GM12892 (cell line): ENCODE data around the gene EPS15. TPM values are rescaled to one million over a fixed set of nuclear protein-coding genes. Genes with fewer than 3 reads are reported as not detected.
"Not testable (repeated sequence)": the region's sequence is repeated elsewhere in the genome, so short reads cannot be mapped to it uniquely, and the experiment has no call there.

ENCODE experiments used
- DNase-seq: peaks from one replicate; pipeline ENCODE4 v3.0.0; 2011; ENCODE audit not compliant: insufficient read length
- FAIRE-seq: peaks from 2 replicates; lab custom pipeline; 2011; peaks lifted over from hg19 to GRCh38; lab: Jason Lieb, UNC
- POLR2A ChIP-seq: IDR thresholded peaks from 2 replicates; pipeline ENCODE4 v1.6.1; 2011; ENCODE audit warnings: low read depth, low read length, control low read depth
- POLR2AphosphoS5 ChIP-seq: IDR thresholded peaks from 2 replicates; pipeline ENCODE4 v1.6.1; 2011; ENCODE audit warnings: low read depth, low read length, control low read depth
- TAF1 ChIP-seq: IDR thresholded peaks from 2 replicates; pipeline ENCODE4 v1.6.1; 2011; ENCODE audit warnings: low read depth, mild to moderate bottlenecking, control low read depth, low read length, borderline replicate concordance
- polyA plus RNA-seq: library from polyadenylated mRNA; unstranded; fragments of >200 nt; gene quantifications from one replicate; pipeline ENCODE4 v1.2.1, GENCODE V29; 2012; ENCODE audit warnings: missing spikeins, inconsistent platforms; ENCODE audit not compliant: missing spikeins

Gene EPS15
- polyA plus RNA-seq, result 66.5 TPM

- DNase-seq, result peak; percentile 81
- TF ChIP-seq POLR2AphosphoS5 (peak; percentile 49; the same call in 1 of the 2 replicates), TAF1 (peak; percentile 46), POLR2A (peak; percentile 64; the same call in 1 of the 2 replicates)
- FAIRE-seq, result peak; percentile 85
Observed at GRCh38 chr1:51519048-51519864, at the start of gene EPS15. TSS of gene EPS15 (minus strand) at chr1:51519266. CDS start at chr1:51519231, 35 bp downstream.

- FAIRE-seq, result no peak
- no peak for DNase-seq
- no peak for TF ChIP-seq POLR2AphosphoS5
- TF ChIP-seq POLR2A, result no peak
- TF ChIP-seq TAF1, result no peak
Observed at GRCh38 chr1:51568231-51568935, 49.3 kb upstream of the EPS15 start.

- FAIRE-seq (no peak), DNase-seq (no peak)
- TF ChIP-seq POLR2AphosphoS5 (no peak), POLR2A (no peak), TAF1 (no peak)
Observed at GRCh38 chr1:51567653-51568052, 48.6 kb upstream of the EPS15 start.

GRCh38 chr1:51566260-51566659 lies 47.2 kb upstream of the EPS15 start:
- DNase-seq (no peak), FAIRE-seq (no peak)
- TF ChIP-seq POLR2A (no peak), POLR2AphosphoS5 (no peak), TAF1 (no peak)

- DNase-seq (no peak), FAIRE-seq (no peak)
- no peak for TF ChIP-seq POLR2AphosphoS5
- no peak for TF ChIP-seq TAF1
- TF ChIP-seq POLR2A, result no peak
Observed at GRCh38 chr1:51565009-51565408, 45.9 kb upstream of the EPS15 start.

GRCh38 chr1:51564124-51564523 lies 45.1 kb upstream of the EPS15 start:
- FAIRE-seq (no peak), DNase-seq (no peak)
- TF ChIP-seq POLR2AphosphoS5, result no peak
- TF ChIP-seq POLR2A, result no peak
- TF ChIP-seq TAF1, result no peak

- FAIRE-seq (no peak), DNase-seq (no peak)
- no peak for TF ChIP-seq POLR2A
- no peak for TF ChIP-seq POLR2AphosphoS5
- no peak for TF ChIP-seq TAF1
Observed at GRCh38 chr1:51561702-51562101, 42.6 kb upstream of the EPS15 start.

- not testable (repeated sequence) for DNase-seq, FAIRE-seq
Observed at GRCh38 chr1:51560895-51561294, 41.8 kb upstream of the EPS15 start.

GRCh38 chr1:51560034-51560433 lies 41.0 kb upstream of the EPS15 start:
- DNase-seq (no peak), FAIRE-seq (no peak)
- TF ChIP-seq POLR2AphosphoS5 (no peak), TAF1 (no peak), POLR2A (no peak)

- TF ChIP-seq TAF1 (no peak), POLR2AphosphoS5 (no peak), POLR2A (no peak)
Observed at GRCh38 chr1:51559501-51559900, 40.4 kb upstream of the EPS15 start.

GRCh38 chr1:51559064-51559500 lies 40.0 kb upstream of the EPS15 start:
- no peak for DNase-seq
- FAIRE-seq, result no peak
- TF ChIP-seq TAF1 (no peak), POLR2AphosphoS5 (no peak), POLR2A (no peak)

More at GRCh38 chr1:51559501-51559900, 40.4 kb upstream of the EPS15 start:
- DNase-seq (no peak), FAIRE-seq (no peak)
